Measurements from ENCODE around the gene MBP.

MBP gene
- 107 to 348 reads per million in 2 donors for total RNA-seq

DNA sequence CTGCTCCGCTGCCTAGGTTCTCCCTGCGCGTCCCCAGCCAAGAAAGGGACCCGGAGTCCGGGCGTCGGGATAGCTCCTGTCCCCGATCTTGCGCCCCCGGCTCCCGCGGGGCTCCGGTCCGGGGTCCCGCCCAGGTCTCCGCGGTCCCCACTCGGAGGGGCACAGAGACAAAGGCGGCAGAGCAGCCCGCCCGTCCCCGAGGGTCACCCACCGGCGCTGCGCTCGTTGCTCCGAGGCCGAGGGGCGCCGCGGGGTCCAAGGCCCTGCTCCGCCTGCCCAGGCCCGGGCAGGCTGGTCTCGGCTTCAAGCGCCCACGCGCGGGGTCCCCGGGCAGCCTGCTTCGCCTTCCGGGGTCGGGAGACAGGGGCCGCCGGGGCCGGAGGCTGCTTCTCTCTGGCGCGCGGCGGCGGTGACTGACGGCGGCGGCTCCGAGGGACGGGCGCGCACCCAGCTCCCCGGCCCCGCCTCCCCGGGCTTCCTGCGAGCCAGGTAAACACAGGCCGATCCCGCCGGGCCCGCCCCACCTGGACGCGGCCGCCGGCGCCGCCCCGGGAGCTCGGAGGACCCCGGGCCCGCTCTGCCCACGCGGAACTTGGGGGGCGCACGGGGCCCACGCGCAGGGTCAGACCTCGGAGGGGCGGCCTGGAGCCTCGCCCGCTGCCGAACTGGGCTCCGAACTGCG is at the start of gene MBP:
Gene MBP (minus strand): TSS at position 415 of the 682 bp plus-strand sequence. CDS start 27,522 bp downstream, outside the sequence.
- DNase-seq, result peak; percentile 66

DNA sequence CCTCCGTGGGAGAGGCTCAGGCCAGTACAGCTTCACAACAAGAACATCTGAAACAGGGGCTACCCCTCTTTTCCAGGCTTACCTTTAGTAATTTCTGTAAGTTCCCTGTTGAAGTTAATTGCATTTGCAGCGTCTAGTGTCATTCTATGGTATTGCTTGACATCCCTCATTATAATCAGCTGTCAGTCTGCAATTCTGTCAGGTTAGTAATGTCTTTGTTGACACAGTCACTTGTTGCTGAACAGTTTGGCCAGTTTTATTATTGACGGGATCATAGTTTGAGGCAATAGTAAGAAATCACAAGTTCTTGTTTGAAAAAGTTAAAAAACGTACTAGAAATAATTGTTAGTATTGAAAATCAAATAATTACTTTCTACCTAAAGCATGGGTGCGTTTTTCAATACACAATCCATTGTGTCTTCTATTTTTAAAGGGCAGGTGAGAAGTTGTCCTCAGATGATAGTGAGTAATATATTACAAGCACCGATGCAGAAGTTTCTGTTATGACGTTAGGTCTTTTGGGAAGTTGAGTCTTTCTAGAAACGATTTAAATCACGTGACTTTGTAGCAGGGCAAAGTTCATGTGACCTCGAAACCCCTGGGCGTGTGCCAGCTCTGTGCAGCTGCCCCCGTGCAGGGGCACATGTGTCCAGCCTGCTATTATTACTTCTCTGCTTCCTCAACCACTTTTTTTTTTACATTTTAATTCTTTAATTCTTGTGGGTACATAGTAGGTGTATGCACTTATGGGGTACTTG is 49.5 kb upstream of the MBP start:
- DNase-seq, result no peak

DNA sequence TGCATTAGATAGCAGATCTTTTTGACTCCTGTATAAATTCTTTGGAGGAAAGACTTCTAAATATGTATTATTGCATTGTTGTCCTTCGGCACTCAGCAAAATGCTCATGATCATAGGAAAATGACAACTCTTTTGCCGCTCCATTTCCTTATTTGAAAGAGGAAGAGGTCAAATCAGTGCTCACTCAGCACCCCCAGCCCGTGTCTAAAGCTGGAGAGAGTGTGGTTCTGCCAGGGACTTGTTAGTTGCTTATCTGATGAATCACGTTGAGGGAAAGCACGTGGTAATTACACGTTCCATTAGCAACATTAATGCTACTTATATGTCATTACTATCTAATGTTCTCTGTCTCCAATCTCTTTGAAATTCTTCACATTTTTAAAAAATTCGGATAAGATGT is 46.0 kb upstream of the MBP start:
- no peak for DNase-seq

DNA sequence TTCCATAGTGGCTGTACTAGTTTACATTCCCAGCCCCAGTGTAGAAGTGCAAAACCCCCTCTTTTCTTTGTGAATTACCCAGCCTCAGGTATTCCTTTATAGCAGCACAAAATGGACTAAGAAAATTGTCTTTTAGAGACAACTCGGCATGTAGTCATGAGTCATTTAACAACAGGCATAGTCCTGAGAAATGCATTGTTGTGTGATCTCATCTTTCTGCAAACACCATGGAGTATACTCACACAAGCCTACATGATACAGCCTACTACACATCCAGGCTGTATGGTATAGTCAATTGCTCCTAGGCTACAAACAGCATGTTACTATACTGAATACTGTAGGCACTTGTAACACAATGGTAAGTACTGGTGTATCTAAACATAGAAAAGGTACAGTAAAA is 44.4 kb upstream of the MBP start:
- no peak for DNase-seq

DNA sequence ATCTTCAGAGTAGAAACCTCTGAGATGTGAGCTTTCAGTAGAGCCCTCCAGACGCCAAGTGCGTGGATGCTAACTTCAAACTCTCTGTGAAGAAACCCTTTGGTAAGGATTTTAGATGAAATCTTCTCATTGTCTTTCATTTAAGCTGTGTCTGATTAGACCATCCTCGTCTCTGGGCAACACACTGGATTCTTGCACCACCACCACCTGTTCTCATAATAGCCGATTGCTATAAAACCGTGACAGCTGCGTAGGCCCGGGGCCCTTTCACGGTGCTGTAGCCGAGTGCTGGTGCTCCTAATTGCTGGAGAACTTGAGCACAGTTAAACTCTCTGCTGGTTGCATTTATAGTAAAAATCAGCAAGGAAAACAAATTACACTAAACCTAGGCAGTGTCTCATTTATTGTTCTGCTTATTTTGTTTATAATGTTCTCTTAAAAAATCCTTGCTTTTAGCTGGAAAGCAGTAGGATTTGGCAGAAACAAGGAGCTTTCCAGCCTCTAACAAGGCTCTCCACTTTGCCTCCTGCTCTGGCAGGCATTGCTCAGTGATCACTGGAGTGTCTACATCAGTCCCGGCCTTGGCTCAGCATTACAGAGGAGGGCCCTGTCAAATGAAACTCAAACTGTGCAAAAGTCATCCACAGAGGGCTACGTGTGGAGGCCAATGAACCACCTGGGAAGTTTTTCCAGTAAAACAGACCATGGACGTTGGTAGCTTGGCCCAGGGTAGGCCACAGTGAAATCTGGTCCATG is 40.9 kb upstream of the MBP start:
- no peak for DNase-seq

DNA sequence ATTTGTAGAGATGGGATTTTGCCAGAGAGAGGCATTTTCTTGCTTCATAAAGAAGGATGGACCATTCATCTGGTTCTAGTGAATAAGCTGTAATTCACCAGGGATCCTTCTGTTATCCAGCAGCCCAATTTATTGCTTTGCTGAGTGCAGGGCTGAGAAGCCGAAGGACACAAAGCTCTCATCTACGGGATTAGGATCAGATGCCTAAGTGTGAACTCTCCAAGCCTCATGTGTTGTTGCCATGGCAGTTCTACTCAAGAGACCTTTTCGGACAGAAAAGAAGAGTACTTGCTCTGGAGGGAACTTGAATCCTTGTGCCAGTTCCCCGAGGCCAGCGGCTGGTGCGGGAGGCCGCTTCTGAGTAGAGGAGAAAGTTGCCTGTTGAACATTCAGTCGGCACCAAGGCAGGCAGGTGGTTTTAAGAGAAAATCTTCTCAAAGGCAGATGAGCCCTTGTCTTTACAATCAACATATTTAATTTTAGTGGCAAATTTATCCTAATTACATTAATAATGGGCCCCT is 38.4 kb upstream of the MBP start:
- DNase-seq, result no peak

DNA sequence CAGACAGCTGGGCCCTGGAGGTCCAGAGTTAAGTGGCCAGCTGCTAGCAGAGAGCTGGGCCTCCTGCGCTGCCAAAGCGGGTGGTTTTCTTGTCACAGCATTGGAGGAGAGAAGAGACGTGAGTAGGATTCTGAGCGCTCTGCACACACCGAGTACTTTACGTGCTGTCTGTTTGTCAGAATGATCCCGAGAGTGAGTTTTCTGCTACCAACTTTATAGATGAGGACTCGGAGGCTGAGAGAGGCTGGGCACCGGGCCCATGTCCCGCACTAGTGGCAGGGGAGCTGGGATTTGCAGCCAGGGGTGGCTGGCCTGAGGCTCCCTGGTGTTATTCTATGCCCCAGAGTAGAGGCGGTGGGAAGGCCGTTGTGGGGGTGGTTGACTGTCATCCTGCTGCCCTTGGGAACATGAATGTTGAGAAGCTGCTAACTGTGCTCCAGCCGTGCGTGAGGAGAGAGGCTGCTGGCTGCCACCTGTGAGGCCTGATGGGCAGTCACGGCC is 36.3 kb upstream of the MBP start:
- no peak for DNase-seq

DNA sequence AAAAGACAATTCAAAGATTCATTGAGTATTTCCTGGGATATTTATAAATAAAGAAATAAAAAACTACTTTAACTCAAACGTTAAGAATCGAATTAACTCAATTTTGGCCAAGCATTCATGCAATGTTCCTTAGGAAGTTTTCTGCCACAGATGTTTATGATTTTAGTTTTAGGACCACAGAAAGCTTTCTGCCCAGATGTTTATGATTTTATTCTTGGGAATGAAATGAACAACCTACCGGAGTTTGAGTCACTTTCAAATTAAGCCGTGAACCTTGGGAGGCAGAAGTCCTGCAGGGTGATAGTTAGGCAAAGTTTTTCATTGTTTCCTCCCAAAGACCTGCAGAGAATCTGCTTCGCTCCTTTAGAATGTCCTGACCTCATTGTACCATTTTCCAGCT is 34.7 kb upstream of the MBP start:
- no peak for DNase-seq

DNA sequence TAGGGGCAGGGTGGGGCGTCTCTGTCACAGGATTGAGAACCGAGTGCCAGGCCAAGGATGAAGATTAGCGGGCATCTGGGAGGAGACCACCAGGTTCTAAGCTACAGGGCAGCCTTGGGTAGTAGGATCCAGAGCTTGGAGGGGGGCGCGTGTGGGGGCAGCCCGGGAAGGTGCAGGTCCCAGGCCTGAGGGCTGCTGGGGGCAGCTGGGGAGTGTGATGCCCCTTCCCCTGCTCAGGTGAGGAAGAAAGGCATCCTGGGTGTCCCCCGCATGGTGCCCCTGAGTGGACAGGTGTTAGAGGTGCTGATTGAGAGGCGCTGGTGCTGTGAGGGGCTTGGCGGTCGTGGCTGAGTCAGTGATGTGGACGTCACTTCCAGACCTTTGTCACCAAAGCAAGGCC is 33.9 kb upstream of the MBP start:
- DNase-seq, result no peak

DNA sequence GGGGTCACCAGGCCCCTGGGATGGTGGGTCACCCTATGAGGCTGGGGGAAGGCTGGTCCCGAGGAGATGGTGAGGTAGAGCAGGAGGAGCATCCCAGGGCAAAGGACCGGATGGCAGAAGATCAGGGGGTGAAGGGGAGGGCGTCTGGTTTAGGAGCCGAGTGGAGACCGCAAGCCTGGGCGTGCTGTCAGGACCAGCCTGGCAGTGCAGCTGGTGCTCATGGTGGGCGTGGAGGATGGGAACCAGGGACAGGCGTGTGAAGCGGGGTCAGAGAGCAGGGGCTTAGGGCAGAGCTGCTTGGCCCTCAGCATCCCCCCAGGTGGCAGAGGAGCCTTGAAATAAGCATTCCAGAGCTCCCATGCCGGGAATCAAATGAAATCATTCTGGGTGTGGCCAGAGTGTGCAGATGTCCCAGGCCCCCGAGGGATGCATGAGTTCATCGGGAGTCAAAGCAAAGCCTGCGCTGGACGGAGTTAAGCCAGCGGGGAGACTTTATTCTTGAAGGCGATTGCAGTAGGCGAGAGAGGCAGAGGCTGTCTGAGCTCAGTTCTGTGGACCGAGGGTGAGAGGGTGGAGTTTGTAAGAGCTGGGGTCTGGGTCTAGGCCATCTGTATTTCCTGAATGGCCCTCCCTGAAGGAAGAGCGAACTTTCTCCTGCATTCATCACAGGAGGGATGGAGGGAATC is 33.1 kb upstream of the MBP start:
- DNase-seq, result no peak

DNA sequence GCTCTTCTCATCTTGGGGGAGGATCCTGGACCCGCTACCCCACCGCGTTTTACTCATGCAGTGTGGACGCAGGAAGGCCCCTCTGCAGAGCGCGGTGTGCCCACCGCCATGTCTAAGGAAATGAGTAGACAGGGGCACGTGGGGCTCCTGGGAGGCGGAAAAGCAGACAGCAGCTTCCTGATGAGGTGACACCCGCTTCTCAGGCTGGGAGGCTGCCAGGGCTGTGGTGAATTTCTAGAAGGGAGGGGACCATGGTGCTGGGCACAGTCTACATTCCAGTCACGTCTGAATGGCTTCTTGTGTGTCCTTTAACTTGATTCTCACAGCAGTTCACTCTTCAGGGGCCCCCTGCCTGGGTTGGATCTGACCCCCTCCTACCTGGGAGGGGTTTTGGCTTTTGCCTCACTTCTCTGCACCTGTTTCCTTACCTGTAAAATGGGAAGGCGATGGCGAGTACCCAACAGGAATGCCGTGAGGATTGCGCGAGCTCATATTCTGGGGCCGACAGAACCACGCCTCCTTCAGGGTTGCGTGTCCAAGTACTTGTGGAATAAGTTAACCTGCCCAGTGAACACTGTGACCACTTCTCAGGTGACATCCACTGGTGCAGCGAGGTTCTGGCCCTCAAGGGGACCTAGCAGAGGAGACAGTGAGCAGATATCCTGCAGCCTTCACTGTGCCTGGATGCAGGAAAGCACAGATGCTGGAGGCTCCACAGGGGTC is 32.3 kb upstream of the MBP start:
- no peak for DNase-seq

DNA sequence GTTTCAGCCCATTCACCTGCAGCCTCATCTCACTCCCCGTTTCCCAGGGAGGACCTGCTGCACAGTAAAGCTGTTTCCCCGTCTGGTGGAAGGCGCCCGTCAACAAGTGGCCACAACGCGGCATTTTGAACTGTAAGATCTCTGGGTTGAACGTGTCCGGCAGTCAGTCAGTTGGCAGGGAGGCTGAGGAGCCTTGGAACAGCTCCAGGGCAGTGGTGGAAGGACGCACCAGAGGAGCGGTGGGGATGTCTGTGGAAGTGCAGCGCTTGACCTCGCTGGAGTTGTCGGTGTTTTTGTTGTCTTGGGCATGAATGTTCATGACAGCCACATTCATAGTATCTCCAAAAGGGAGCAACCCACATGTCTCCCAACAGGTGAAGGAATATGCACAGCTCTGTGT is 31.4 kb upstream of the MBP start:
- no peak for DNase-seq

DNA sequence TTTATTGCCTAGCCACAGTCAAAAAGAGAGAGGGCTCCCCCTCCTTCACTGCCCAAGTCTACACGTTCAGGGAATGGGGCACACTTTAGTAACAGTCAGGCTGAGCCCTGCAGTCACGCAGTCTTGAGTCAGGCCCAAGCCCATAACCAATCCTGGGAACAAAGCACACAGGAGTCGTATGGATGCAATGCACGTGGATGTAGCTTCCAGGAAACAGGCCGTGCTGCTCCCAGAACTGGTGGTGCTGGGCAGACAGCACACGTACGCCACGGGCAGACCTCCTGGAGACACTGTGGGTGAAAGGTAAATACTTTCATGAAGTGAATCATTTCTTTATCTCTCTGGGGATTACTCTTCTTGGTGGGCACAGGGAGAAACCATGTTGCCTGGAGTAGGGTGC is 30.0 kb upstream of the MBP start:
- DNase-seq, result no peak

DNA sequence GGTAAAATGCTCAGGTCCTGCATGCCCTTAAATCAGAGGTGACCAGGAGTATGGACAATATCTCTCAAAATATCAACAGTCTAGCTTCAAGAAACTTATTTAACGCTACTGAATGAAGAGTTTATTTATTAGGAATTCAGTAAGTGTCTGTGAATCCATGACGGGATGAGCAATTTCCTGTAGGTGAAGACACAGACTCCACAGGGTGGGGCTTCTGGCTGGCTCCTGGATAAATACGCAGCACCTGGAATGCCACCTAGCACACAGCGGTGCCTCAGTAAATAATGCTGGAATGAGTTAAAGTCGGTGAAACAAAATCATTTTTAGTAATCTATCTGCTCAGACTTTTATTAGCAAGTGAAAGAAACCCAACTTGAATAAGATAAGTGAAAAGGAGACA is 29.4 kb upstream of the MBP start:
- DNase-seq, result no peak

DNA sequence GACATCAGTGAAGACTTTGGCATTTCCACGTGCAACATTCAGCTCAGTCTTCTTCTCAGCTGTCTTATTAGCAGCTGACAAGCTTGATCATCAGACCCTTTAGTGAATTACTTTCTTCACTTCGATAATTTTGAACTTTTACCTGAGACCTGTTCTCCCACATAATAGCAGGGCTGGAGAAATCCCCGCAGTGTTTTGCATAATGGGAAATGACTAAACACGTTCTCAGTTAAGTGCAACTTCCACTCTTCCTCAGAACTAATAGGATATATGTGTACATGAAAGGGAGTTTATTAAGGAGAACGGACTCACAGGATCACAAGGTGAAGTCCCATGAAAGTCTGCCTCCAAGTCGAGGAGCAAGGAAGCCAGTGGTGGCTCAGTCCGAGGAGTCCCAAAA is 28.8 kb upstream of the MBP start:
- DNase-seq, result no peak

DNA sequence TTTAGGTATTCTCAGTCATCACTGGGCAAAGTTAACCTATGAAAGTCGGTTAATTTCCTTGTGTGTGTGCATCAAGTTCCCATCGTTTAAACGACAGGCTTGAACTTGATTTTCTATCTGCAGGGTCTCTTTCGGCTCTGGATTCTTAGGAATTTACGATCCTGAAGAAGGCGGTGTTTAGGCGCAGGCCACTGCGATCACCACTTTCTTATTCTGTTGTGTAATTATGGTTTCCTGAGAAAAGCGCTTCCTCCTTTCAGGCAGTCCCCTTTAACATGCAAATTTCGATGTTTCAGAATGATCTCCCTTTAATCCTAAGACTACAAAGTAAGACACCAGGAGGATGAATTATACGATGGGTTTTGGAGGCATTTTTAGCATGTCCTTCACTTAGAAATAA is 27.9 kb upstream of the MBP start:
- no peak for DNase-seq

DNA sequence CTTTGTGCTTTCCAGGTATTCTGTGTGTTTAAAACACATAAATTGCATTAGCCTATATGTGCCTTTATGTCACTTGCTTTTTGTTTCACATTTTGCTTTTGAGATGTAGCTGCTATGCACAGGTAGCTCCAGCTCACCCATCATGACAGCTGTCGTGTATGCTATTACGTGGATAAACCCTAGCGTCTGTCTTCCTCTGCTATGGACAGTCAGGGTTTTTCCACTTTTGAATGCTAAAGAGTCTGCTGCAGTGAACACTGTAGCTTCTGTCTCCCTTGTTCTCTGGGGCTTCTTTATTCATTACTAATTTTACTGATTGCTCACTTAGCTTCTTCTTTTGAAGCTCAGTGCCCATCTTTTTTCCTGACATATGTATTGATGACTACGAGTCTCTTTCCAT is 24.7 kb upstream of the MBP start:
- DNase-seq, result no peak

DNA sequence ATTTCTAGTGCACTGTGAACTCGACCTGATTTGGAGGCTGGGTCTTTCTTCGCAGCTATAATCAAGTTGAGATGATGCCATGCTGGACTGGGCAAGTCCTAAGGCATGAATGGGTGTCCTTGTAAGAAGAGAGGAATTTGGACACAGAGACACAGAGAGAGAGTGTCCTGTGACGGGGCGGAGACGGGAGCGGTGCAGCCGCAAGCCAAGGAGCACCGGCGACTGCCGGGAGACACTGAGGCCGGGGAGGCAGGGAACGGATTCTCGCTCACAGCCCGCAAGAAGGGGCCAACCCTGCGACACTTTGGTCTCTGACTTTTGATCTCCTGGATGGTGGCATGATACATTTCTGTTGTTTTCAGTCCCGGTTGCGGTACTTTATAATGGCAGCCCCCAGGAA is 22.4 kb upstream of the MBP start:
- no peak for DNase-seq

DNA sequence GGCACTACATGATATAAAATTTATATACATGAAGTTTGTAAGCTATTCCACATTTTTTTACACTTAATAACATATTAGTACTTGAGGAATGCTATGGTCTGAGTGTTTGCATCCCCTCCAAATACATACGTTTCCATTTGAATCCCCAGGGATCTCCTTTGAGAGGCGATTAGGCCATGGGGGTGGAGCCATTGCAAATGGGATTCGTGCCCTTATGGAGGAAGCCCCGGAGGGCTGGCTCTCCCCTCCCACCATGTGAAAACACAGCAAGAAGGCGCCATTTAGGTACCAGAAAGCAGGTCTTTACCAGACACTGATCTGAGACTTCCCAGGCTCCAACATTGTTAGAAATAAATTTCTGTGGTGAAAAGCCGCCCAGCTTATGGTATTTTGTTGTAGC is 20.8 kb upstream of the MBP start:
- no peak for DNase-seq

DNA sequence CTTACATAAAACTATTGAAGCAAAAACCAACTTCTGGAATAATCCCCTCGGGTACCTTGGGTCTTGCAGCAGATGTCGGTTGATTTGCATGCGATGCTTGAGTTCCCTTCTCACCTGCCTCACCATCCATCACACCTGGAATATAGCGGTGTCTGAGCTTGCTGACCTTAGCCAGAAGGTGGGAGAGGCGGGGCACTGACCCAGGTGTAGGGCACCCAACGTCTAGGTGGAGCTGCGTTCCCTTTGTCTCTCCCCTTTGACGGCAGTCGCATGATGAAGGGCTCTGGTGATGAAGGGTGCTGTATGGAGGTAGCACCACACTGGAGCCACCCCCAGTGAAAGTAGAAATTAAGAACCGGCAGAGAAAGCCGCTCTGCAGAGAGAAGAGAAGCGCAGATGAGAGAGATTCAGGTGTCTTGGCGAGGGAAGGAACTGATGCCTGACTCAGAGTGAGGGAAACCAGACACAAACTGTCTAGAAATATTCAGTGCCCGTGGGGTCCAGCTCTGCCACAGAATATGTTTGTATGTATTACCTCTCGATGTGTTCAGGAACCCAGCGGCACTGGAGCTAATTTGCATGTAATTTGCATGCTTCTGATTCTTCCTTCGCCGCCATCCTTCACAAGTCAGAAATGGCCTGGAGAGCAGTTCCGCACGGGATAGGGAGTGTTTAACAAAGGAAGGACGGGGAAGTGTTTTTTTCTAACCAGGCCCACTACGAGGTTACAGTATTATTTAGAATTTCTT is 19.4 kb upstream of the MBP start:
- DNase-seq, result no peak

DNA sequence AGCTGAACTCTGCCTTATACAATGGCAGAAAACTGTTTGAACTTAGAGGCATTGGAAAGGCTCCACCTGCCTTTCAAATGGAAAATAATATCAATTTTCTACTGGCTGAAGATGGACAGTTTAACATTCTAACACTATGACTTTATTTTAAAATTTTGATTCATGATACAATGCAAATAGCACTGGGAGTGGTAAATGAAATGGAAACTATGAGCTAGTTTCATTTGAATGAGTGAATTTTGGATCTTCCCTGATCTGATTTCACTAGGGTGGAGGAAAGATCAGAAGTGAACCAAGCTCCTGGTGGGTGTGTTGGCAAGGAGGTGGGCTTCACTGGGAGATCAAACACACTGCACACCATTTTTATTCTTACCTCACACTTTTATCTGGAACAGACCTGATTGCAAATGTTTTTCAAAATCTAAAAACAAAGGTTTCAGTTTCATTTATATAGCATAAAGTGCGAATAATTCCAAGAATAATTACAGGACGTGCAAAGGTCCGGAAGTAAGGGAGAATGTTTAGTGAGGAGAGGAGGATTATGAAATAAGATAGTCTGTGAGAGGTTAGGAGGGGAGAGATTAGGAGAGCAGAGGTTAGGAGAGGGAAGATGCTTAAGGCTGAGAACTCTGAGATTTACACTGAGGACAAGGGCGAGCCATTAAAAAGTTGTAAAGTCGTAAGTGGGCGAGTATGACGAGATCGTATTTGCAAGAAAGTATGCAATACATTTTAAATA is 18.6 kb upstream of the MBP start:
- no peak for DNase-seq
